ENCODE measurements around the gene PLEKHA5. TPM values are rescaled to one million over a fixed set of nuclear protein-coding genes. Genes with fewer than 3 reads are reported as not detected.

The PLEKHA5 gene
- total RNA-seq, 4 donors from 2014 or later = 25.8 to 65.5 (median 34.1) TPM

DNA sequence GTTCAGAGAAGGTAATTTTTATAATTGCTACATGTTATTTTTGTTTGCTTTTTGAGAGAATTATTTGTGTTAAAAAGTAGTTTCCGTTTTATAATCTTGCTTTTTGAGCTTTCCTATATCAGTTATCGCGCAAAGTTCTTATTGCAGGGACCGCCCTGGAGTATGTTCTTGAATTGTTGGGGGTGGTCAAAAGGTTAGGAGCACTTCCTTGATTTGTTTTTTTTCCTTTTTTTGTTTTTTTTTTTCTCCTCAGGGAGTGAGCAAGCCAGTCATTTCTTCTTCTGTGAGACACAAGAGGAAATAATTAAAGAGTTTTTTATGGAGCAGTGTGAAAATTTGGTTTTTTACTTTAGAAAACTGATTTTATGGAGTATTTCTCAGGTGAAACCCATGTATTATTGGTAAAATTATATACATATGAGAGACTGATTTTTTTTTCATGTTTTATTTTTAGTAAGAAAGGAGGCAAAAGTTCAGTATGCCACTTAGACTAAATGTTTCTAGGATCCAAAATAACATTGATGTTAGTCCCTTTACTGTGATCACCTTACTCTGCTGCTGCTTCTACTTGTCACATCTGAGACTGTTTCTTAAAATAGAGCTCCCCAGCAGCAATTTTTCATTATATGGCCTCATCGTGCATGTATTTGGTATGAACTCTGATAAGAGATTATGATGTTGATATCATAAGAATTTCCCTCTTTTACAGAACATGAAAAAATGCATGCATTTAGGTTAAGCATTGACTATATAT lies 26.6 kb downstream of the PLEKHA5 start:
- no peaks in the 10 kb centered on the region for H3K36me3 ChIP-seq
- no peak overlapping the region for H3K4me3 ChIP-seq
- DNase-seq (ENCODE audit: low spot score in 2 of 2) = no peak
- no peak for TF ChIP-seq POLR2A (IDR thresholded peaks at IDR 0.05)
- TF ChIP-seq, protein P1, sequence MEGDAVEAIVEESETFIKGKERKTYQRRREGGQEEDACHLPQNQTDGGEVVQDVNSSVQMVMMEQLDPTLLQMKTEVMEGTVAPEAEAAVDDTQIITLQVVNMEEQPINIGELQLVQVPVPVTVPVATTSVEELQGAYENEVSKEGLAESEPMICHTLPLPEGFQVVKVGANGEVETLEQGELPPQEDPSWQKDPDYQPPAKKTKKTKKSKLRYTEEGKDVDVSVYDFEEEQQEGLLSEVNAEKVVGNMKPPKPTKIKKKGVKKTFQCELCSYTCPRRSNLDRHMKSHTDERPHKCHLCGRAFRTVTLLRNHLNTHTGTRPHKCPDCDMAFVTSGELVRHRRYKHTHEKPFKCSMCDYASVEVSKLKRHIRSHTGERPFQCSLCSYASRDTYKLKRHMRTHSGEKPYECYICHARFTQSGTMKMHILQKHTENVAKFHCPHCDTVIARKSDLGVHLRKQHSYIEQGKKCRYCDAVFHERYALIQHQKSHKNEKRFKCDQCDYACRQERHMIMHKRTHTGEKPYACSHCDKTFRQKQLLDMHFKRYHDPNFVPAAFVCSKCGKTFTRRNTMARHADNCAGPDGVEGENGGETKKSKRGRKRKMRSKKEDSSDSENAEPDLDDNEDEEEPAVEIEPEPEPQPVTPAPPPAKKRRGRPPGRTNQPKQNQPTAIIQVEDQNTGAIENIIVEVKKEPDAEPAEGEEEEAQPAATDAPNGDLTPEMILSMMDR (IDR thresholded peaks at IDR 0.05) = no peak
- TF ChIP-seq POLR2AphosphoS5 (IDR thresholded peaks at IDR 0.05) = no peak
- TF ChIP-seq EP300 (IDR thresholded peaks at IDR 0.05) = no peak
- peaks cover 8% of the 10 kb centered on the region for H3K4me1 ChIP-seq
- no peaks in the 10 kb centered on the region for H3K27me3 ChIP-seq
- H3K27ac ChIP-seq = no peak overlapping the region
- no peaks in the 10 kb centered on the region for H3K9me3 ChIP-seq
- WGBS = 74% methylated on average over 5 of the region's 5 CpGs

DNA sequence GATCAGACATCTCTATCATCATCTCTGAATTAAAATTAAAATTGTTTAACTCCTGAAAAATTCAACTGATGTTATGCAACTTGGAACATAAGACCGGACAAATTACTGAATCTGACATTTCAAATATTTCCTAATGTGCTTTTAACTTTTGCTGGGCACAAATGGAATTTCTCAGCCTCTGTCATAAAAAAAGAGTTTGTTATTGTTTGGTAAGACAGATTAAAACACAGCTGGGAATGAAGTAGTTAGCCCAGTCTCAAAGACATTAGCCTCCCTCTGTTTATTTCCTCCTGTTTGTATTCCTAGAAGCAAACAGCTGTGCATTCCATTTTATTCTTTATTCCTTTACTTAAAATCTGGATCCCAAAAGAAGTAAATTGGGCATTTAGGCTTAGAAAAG lies 29.4 kb downstream of the PLEKHA5 start:
- H3K36me3 ChIP-seq = no peaks in the 10 kb centered on the region
- TF ChIP-seq POLR2A (IDR thresholded peaks at IDR 0.05) (no peak), EP300 (IDR thresholded peaks at IDR 0.05) (no peak), POLR2AphosphoS5 (IDR thresholded peaks at IDR 0.05) (no peak)
- TF ChIP-seq, protein P1 (IDR thresholded peaks at IDR 0.05) = no peak
- H3K4me1 ChIP-seq = peaks cover 8% of the 10 kb centered on the region
- no peak for DNase-seq (ENCODE audit: low spot score in 2 of 2)
- H3K27me3 ChIP-seq = no peaks in the 10 kb centered on the region
- no peak overlapping the region for H3K27ac ChIP-seq
- H3K9me3 ChIP-seq = no peaks in the 10 kb centered on the region
- WGBS = 55% methylated on average over 1 of the region's 1 CpG
- no peak overlapping the region for H3K4me3 ChIP-seq

DNA sequence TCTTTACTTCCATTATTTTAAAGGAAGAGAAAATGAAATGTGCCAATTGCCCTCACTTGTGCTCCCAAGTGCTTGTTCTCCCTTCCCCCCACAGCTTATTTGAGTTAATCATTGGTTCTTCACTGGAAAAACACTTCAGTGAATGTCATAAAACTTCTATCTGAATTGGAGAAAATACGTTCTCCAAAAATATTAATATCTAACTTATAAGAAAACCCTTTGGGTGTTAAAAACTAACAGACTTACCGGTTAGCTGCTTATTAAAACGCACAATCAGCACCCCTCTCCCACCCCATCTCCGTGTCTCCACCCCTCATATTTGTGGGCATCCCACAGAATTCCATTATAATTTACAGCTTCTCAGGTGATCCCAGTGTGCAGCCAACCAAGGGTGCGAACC lies 31.7 kb downstream of the PLEKHA5 start:
- Histone ChIP-seq H3K36me3 (no peaks in the 10 kb centered on the region), H3K9me3 (no peaks in the 10 kb centered on the region), H3K4me1 (peaks cover 7% of the 10 kb centered on the region), H3K4me3 (no peak overlapping the region), H3K27ac (no peak overlapping the region), H3K27me3 (no peaks in the 10 kb centered on the region)
- TF ChIP-seq POLR2AphosphoS5 (IDR thresholded peaks at IDR 0.05) = no peak
- TF ChIP-seq, protein P1 (IDR thresholded peaks at IDR 0.05) = no peak
- no peak for TF ChIP-seq EP300 (IDR thresholded peaks at IDR 0.05)
- TF ChIP-seq POLR2A (IDR thresholded peaks at IDR 0.05) = no peak
- 75% methylated on average over 5 of the region's 5 CpGs for WGBS
- no peak for DNase-seq (ENCODE audit: low spot score in 2 of 2)

DNA sequence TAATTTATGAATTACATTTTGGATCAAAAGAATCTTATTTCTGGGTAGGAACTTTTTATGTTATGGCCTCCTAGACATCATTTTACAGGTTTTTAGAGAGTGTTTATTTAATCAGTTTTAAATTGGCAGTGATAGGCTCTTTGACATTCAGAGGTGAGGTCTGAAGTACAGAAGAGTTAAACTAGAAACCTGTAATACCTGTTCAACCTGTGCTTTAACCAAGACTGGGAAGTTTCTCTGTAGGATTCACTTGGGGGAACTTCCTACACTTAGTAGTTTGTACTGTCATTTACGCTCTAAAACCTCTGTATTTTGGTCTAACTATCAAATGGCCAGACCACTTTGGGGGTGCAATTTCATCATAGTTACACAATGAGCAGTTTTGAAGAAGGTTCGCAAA lies 35.9 kb downstream of the PLEKHA5 start:
- no peaks in the 10 kb centered on the region for H3K27me3 ChIP-seq
- DNase-seq (ENCODE audit: low spot score in 2 of 2) = no peak
- H3K9me3 ChIP-seq = no peaks in the 10 kb centered on the region
- peak overlapping the region; percentile 23 for H3K27ac ChIP-seq
- 54% methylated on average over 2 of the region's 2 CpGs for WGBS
- H3K4me1 ChIP-seq = peaks cover 6% of the 10 kb centered on the region
- H3K4me3 ChIP-seq = no peak overlapping the region
- no peaks in the 10 kb centered on the region for H3K36me3 ChIP-seq
- no peak for TF ChIP-seq POLR2AphosphoS5 (IDR thresholded peaks at IDR 0.05)

DNA sequence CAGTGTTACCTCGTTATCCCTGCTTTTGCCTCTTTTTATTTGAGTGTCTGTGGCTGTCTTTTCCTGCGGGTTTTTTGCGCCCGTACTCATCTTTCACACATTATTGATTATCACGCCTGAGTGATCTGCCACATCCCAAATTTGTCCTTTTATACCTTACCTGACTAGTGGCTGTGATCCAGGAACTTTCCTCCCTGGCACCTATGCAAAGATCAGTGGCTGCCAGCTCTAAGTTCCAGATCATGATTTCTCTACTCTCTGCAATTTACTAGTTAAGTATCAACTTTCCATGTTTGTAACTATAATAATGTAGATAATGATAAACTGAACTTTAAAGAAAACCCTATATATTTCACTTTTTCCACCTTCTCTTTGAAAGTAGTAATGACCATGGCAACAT lies 36.9 kb downstream of the PLEKHA5 start:
- peak overlapping the region; percentile 23 for H3K27ac ChIP-seq
- H3K4me1 ChIP-seq = peaks cover 6% of the 10 kb centered on the region
- no peaks in the 10 kb centered on the region for H3K36me3 ChIP-seq
- no peak for DNase-seq (ENCODE audit: low spot score in 2 of 2)
- no peak overlapping the region for H3K4me3 ChIP-seq
- TF ChIP-seq, protein P1 (IDR thresholded peaks at IDR 0.05) = no peak
- no peak for TF ChIP-seq POLR2AphosphoS5 (IDR thresholded peaks at IDR 0.05)
- 66% methylated on average over 5 of the region's 5 CpGs for WGBS
- no peaks in the 10 kb centered on the region for H3K9me3 ChIP-seq
- no peaks in the 10 kb centered on the region for H3K27me3 ChIP-seq

DNA sequence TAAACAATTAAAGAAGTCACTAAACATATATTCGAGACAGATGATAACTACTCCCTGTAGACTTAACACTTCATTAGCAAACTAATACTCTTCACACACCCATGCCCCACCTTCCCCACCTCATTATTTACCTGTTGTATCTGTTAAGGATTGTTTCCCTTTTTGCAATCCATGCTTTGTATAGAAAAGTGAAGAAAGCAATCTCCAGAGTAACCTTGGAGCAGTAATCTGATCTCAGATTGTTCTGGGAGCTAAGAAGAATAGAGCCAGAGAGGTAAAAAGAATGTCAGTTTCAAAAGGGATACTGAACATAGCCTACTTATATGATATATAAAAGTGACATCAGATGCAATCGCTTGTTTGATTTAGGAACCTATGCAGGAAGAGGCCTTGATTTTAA lies 37.4 kb downstream of the PLEKHA5 start:
- H3K4me1 ChIP-seq = peaks cover 6% of the 10 kb centered on the region
- no peak overlapping the region for H3K27ac ChIP-seq
- no peaks in the 10 kb centered on the region for H3K9me3 ChIP-seq
- no peak overlapping the region for H3K4me3 ChIP-seq
- WGBS = 55% methylated on average over 2 of the region's 2 CpGs
- no peaks in the 10 kb centered on the region for H3K36me3 ChIP-seq
- TF ChIP-seq, protein P1 (IDR thresholded peaks at IDR 0.05) = no peak
- TF ChIP-seq POLR2A (IDR thresholded peaks at IDR 0.05) = no peak
- no peak for TF ChIP-seq POLR2AphosphoS5 (IDR thresholded peaks at IDR 0.05)
- TF ChIP-seq EP300 (IDR thresholded peaks at IDR 0.05) = no peak
- no peaks in the 10 kb centered on the region for H3K27me3 ChIP-seq
- no peak for DNase-seq (ENCODE audit: low spot score in 2 of 2)
